ENCODE measurements around the gene TMEM250. TPM values are rescaled to one million over a fixed set of nuclear protein-coding genes. Genes with fewer than 3 reads are reported as not detected.

TMEM250 gene
- total RNA-seq, 1 experiment from 2014 or later, result 43.2 TPM

DNA sequence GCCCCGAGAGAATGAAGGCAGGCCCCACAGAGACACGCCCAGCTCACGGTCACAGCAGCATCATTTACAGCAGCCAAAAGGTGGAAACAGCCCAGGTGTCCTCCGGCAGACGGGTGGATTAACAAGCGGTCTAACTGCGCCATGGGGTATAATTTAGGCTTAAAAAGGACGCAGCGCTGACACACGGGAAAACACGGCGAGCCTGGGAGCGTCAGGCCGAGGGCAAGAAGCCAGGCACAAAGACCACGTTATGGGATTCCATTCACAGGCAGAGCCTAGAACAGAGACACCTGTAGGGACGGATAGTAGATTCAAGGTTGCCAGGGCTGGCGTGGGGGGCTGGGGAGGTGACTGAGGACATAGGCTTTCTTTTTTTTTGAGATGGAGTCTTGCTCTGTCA lies 36.9 kb upstream of the TMEM250 start:
- intact Hi-C loops (cut with micrococcal nuclease), result no loop called here
- Mint-ChIP-seq H3K4me1 (ENCODE audit: insufficient read depth, unreplicated experiment) (no peaks in the 10 kb centered on the region), H3K36me3 (ENCODE audit: insufficient read depth, unreplicated experiment) (no peaks in the 10 kb centered on the region), H3K27me3 (ENCODE audit: insufficient read depth, unreplicated experiment) (peaks cover 16% of the 10 kb centered on the region), H3K9me3 (ENCODE audit: unreplicated experiment) (no peaks in the 10 kb centered on the region), H3K27ac (ENCODE audit: low read depth, unreplicated experiment) (no peak overlapping the region), H3K4me3 (ENCODE audit: unreplicated experiment) (no peak overlapping the region)
- TF ChIP-seq, protein P1, sequence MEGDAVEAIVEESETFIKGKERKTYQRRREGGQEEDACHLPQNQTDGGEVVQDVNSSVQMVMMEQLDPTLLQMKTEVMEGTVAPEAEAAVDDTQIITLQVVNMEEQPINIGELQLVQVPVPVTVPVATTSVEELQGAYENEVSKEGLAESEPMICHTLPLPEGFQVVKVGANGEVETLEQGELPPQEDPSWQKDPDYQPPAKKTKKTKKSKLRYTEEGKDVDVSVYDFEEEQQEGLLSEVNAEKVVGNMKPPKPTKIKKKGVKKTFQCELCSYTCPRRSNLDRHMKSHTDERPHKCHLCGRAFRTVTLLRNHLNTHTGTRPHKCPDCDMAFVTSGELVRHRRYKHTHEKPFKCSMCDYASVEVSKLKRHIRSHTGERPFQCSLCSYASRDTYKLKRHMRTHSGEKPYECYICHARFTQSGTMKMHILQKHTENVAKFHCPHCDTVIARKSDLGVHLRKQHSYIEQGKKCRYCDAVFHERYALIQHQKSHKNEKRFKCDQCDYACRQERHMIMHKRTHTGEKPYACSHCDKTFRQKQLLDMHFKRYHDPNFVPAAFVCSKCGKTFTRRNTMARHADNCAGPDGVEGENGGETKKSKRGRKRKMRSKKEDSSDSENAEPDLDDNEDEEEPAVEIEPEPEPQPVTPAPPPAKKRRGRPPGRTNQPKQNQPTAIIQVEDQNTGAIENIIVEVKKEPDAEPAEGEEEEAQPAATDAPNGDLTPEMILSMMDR (IDR thresholded peaks at IDR 0.05; ENCODE audit: unreplicated experiment), result no peak
- ChIA-PET POLR2A (no interaction called here), CTCF (interaction anchor here (0.5 kb wide), 1 partner anchor 164 kb away, joined by 5 read pairs; no protein-coding TSS in a partner anchor)
- no TSS peak for BruUV-seq (replicated peaks)
- no peak for DNase-seq (ENCODE audit: unreplicated experiment)

DNA sequence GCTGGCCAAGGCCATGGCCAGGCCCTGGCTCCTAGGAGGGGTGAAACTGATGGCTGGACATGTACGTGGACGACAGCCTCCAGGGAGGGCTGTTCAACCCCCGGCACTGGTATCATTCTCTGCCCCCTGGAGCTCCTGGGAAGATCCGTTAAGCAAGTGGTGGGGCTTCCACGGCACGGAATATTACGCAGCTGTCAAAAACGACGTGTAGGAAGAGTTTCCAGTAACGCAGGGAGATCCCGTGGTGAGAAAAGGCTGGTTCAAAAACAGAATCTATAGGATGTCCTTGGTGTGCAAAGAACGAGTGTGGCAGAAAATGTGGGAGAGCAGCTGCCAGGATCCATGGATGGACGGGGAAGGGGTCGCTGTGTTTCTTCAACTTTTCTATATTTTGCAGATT lies 36.3 kb upstream of the TMEM250 start:
- Mint-ChIP-seq H3K9me3 (ENCODE audit: unreplicated experiment) (no peaks in the 10 kb centered on the region), H3K27me3 (ENCODE audit: insufficient read depth, unreplicated experiment) (peaks cover 16% of the 10 kb centered on the region), H3K27ac (ENCODE audit: low read depth, unreplicated experiment) (no peak overlapping the region), H3K4me3 (ENCODE audit: unreplicated experiment) (no peak overlapping the region), H3K36me3 (ENCODE audit: insufficient read depth, unreplicated experiment) (no peaks in the 10 kb centered on the region), H3K4me1 (ENCODE audit: insufficient read depth, unreplicated experiment) (no peaks in the 10 kb centered on the region)
- intact Hi-C loops (cut with micrococcal nuclease), result no loop called here
- ChIA-PET CTCF (interaction anchor here (0.5 kb wide), 1 partner anchor 164 kb away, joined by 5 read pairs; no protein-coding TSS in a partner anchor), POLR2A (no interaction called here)
- no peak for DNase-seq (ENCODE audit: unreplicated experiment)
- TF ChIP-seq, protein P1 (IDR thresholded peaks at IDR 0.05; ENCODE audit: unreplicated experiment), result no peak
- no TSS peak for BruUV-seq (replicated peaks)

DNA sequence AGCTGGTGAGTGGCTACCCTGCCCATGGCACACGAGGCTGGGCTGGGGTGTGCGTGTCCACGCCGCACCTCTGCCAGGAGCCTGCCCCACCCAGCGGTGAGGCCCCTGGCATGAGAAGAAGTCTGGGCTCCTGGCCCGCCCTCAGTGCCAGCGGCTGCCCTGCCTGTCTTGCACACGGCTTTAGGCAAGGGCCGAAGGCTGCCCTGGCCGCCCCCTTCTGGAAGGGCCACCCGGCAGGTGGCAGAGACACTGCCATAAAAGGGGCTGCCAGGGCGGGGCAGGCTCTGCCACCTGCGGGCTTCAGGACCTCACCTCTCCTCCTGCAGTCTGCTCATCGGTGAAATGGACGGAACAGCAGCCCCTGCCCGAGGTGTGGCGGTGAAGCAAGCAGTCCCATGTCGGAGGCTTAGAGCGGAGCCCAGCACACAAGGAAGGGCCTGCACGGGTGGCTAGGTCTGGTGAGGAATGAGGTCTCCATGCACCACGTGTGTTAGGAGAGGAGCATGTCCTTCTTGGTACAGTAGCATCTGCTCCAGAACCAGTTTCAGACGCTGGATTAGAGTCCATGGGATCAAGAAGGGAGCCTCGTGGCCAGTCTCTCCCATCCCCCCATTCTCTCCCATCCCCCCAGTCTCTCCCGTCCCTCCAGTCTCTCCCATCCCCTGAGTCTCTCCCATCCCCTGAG lies 34.8 kb upstream of the TMEM250 start:
- Mint-ChIP-seq H3K4me3 (ENCODE audit: unreplicated experiment) (no peak overlapping the region), H3K9me3 (ENCODE audit: unreplicated experiment) (no peaks in the 10 kb centered on the region)

DNA sequence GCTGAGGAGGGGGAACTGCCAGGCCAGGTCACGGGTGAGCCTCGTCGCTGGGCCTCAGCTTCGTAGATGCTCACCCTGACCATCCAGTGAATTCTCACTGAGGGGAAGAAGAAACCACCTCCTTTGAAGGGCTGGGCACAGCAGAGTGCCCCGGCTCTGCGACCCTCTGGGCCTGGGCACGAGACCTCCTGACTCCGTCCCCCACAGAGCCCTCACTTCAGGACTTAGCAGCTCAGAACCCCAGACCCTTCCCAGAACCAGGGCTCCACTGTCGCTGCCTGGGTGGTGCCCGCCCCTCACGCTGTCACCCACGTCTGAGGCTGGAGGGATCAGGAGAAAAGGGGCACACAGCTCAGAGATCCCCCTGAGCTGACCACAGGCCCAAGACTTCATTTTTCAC lies 34.3 kb upstream of the TMEM250 start:
- DNase-seq (ENCODE audit: unreplicated experiment), result no peak
- peaks cover 6% of the 10 kb centered on the region for H3K36me3 Mint-ChIP-seq (ENCODE audit: insufficient read depth, unreplicated experiment)
- intact Hi-C loops (cut with micrococcal nuclease), result no loop called here
- peaks cover 16% of the 10 kb centered on the region for H3K27me3 Mint-ChIP-seq (ENCODE audit: insufficient read depth, unreplicated experiment)
- no TSS peak for BruUV-seq (replicated peaks)
- H3K27ac Mint-ChIP-seq (ENCODE audit: low read depth, unreplicated experiment), result no peak overlapping the region
- TF ChIP-seq, protein P1 (IDR thresholded peaks at IDR 0.05; ENCODE audit: unreplicated experiment), result no peak
- CTCF ChIA-PET, result interaction anchor here (0.6 kb wide), 1 partner anchor 138 kb away, joined by 3 read pairs; no protein-coding TSS in a partner anchor
- H3K4me3 Mint-ChIP-seq (ENCODE audit: unreplicated experiment), result no peak overlapping the region
- no peaks in the 10 kb centered on the region for H3K9me3 Mint-ChIP-seq (ENCODE audit: unreplicated experiment)
- H3K4me1 Mint-ChIP-seq (ENCODE audit: insufficient read depth, unreplicated experiment), result no peaks in the 10 kb centered on the region
- POLR2A ChIA-PET, result no interaction called here

More for the DNA sequence above, 34.8 kb upstream of the TMEM250 start:
- no TSS peak for BruUV-seq (replicated peaks)
- Mint-ChIP-seq H3K36me3 (ENCODE audit: insufficient read depth, unreplicated experiment) (peaks cover 6% of the 10 kb centered on the region), H3K27ac (ENCODE audit: low read depth, unreplicated experiment) (no peak overlapping the region), H3K27me3 (ENCODE audit: insufficient read depth, unreplicated experiment) (peaks cover 16% of the 10 kb centered on the region), H3K4me1 (ENCODE audit: insufficient read depth, unreplicated experiment) (no peaks in the 10 kb centered on the region)
- DNase-seq (ENCODE audit: unreplicated experiment), result no peak
- ChIA-PET CTCF (no interaction called here), POLR2A (no interaction called here)
- TF ChIP-seq, protein P1 (IDR thresholded peaks at IDR 0.05; ENCODE audit: unreplicated experiment), result no peak
- intact Hi-C loops (cut with micrococcal nuclease), result no loop called here

Measured in MCF 10A (cell line).